Suppressor macrophage (primary cell): ENCODE measurements around the gene FHOD3.
A peak's percentile ranks its signal among the peaks of the same experiment; 100 is the strongest.
"Not testable (repeated sequence)": the region's sequence is repeated elsewhere in the genome, so short reads cannot be mapped to it uniquely, and the experiment has no call there.

ENCODE experiments used
- DNase-seq, 4 experiments: peaks; one replicate each; pipeline ENCODE4 v3.0.0-alpha.2; 2020 to 2022

The FHOD3 gene

GRCh38 chr18:36718705-36719328, 421.3 kb downstream of the FHOD3 start:
- DNase-seq, result no peak

DNA sequence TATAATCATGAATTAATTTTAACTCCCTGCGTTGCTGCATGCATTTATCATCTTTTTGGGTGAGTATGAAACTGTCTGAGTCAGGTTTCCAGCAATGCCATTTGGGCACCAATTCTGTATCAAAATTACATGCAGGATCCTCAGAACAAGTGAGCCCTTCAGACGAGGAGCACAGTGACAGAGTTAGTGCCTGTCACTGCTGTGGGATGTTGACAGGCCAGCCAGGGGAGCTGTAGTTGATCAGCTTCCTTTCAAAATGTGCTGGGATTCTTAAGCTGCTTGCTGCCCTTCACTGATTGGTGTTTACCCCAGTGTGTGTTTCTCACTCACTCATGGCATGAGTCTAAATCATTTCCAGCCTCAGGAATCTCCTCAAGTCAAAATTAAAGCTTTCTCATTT, 422.1 kb downstream of the FHOD3 start:
- no peak for DNase-seq

DNA sequence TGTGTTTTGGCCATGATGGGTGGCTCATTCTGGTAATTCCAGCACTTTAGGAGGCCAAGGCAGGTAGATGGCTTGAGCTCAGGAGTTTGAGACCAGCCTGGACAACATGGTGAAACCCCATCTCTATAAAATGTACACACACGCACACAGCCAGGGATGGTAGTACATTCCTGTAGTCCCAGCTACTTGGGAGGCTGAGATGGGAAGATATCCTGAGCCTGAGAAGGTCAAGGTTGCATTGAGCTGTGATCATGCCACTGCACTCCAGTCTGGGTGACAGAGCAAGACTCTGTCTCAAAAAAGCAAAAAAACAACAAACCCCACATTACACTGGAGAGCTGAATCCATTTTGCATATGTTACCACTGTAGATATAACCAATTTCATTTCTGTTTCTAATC, 423.8 kb downstream of the FHOD3 start:
- not testable (repeated sequence) for DNase-seq

DNA sequence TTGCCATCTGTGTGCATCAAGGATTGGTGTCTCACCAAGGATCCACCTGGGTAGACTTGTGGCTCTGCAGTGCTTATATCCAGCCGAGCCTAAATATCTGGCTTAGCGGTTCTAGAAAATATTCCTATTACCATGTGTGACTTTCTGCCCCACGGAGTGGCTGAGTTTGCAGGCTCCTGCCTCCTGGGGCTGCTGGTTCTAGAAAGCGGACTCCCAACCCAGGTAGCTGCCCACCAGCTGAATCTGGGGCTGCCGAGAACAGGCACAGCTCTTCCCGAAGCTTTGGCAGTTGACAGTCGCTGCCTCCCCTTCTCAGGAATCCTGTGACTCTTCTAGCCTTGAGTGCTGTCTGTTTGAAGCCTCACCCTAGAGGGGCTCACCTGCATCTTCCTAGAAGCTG, 426.7 kb downstream of the FHOD3 start:
- DNase-seq, result no peak

DNA sequence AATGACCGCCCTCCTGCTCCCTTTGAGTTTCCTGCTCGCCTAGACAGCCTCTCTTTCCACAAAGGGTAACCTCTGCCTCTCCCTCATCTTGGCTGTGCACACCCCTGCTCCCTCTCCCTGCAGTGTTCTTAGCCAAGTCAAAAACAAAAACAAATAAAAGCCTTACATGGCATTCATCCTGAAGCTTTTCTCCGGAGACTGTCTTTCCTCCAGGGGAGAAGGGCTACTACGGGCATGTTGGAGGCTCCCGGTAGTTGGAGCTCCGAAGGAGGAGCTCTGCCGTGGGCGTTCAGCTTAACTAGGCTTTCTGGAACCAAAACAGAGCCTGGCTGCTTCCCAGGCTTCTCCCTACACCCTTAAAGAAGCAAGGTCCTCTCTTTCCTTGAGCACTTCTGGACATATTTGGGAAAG, 427.1 kb downstream of the FHOD3 start:
- no peak for DNase-seq

DNA sequence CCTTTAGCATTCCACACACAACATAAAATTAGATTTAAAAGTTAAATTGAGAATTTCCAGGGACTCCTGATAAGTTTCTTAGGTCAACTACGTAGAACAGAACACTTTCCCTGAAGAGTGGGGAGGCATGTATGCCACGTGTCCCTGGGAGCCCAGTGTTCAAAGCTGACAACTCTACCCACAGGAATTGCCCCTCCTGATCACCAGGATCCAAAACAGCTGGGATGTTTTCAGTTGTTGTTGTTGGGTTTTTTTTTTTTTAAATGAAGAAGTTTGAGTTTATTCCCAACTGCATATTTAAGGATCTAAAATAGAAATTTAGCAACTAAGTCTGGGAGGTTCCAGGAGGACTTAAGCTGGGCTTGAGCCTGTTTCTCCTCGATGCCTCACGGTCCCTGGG, 430.8 kb downstream of the FHOD3 start:
- no peak for DNase-seq

DNA sequence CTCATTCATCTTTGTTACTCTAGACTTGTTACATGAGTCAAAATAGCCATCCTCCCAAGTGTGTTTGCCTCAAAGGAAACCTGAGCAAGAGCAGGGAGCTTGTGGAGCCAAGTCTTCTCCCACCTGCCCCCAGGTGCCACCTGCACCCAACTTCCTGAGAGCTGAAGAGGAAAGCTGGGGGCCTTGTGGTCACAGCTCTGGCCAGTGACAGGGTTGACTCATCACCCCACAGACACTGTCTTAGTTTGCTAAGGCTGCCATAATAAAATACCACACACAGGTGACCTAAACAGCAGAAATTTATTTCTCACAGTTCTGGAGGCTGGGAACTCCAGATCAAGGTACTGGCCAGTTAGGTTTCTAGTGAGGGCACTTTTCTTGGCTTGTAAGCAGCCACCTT, 431.7 kb downstream of the FHOD3 start:
- DNase-seq, result no peak

GRCh38 chr18:36732264-36732663, 434.8 kb downstream of the FHOD3 start:
- DNase-seq, result no peak

- DNase-seq, result no peak
Observed at GRCh38 chr18:36733150-36733549, 435.6 kb downstream of the FHOD3 start.

DNA sequence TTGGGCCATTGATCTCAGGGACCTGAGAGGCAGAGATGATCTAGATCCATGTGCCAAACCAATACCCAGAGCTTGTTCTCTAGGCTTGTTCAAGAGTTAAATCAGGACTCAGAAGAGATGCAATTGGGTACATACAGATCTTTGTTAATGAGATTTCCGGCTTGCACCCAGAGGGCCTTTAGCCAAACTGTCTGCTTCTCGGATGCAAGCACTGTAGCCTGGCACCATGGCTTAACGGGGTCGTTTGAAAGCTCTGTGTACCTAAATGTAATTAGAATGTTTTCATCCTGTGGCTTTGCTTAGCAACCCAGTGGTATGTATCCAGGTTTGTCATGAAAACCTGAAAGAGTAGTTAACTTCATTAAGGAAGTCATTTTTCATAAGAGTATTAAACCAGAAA, 437.1 kb downstream of the FHOD3 start:
- no peak for DNase-seq

DNA sequence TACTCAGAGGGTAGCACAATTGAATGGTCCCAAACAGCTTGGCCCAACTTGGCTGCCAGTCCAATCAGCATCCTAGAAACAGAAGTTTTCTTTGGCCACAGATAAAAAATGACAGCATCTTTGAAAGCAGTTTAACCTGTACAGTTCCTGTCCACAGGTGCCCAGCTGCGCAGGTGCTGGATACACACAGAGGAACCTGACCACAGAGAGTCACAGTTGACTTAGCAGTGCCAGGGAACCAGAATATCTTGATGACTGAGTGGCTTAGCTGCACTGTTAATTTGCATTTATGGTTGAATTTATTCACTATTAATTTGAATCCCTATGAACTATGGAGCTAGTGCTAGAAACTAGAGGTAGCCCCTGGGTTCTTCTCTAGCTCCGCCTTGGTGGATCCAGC, 437.6 kb downstream of the FHOD3 start:
- DNase-seq, result no peak

GRCh38 chr18:36736094-36736493, 438.6 kb downstream of the FHOD3 start:
- no peak for DNase-seq

- DNase-seq, result no peak
Observed at GRCh38 chr18:36737316-36737715, 439.8 kb downstream of the FHOD3 start.

DNA sequence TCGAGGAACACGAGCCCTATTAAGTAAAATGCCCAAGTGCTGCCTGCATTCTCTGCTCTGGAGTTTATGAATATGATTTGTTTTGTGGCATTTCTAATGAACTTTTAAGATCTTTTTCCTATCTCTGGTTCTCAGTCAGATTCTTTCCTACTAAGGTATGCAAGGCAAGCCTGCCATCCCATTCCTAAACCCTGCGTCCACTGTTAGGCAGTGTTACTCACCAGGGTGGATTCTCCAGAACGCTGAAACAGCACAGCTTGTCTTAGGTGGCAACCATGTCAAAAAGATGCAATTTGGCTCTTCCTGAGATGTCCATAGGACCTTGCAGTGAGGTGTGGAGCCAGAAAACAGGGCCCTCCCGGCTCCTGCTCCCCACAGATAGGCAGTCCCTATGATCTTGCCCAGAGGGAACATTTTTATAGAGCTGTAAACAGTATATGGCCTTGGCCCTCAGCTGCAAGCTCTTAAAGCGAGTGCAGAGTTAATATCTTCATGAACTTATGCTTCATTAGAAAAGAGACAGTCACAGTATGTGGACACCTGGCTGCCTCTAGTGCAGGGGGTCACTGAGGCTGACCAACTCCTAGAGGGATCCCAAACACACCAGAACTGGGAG, 446.9 kb downstream of the FHOD3 start:
- no peak for DNase-seq

DNA sequence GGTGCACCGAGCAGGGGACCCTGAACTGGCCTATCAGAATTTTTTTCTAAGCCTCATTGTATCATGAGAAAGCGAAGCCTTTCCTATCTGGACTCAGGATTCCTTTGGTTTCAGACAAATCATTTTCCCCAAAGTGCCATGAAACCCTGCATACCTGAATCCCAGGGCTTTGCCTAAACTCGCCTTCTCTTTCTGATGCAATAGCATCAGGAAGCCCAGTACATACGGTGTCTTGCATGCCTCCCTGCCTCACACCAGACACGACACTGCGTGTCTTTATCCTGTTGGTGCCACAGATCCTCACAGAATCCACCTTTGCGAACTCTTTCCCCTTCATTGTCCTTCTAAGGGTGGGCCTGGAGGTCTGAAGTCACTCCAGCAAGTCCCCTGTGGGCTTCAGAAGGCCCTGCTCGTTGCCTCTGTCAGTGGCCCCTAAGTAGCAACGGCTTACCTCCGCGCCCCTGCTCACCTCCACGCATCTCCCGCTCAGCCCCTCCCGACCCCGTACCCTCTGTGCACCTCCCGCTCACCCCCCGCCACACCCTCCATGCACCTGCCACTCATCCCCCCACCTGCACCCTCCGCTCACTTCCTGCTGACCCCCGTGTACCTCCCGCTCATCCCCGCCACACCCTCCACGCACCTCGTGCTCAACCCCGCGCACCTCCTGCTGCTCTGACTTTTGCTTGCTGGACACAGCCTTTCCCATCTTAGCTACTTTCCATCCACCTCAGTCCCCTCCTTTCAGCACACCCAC, 447.9 kb downstream of the FHOD3 start:
- no peak for DNase-seq

DNA sequence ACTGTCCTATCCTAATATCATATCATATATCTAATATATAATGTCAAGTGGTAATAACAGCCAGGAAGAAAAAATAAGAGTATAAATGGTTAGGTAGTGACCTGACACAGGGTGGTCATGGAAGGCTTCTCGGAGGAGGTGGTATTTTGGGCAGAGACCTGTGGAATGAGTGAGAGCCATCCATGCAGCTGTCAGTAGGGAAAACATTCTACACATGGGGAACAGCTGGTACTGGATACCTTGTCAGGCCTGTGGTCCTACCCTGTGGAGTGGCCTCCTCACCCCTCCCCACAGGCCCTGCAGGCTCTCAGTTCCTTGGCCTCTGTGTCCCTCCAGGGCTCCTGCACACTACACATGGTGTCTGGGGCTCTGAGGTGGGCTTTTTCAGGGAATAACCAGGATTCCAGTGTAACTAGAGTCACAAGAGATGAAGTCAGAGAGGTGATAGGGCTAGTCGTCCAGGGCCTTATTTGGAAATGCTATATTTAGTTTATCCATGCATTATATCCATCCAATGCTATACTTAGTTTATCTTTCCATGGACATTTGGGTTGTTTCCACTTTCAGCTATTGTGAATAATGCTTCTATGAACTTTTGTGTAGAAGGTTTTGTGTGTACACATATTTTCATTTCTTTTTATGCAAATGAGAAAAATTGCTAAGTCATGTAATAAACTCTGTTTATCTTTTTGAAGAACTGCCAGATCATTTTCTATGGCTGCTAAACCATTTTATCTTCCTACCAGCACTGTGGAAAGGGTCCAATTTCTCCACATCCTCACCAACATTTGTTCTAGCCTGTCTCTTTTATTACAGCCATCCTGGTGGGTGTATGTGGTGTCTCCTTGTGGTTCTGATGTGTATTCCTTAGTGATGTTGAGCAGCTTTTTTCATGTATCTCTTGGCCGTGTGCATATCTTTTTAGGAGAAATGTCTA, 455.7 kb downstream of the FHOD3 start:
- no peak for DNase-seq

DNA sequence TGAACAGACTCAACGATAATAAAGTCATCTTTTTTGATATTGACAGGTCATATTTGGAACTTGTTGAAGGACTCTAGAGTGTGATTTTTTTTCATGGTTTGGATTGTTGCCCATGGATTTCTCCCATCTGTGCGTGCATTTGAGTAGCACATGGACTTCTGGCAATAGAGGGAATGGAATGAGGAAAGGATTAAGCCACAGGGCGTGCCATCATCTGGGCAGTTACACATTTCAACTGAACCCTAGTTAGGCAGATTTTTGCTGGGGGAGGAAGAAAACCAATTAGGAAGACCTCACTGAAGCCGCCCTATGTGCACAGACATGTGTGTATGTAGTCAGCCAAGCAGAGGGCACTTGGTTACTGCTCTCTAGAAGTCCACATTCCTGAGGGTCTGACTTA, 458.7 kb downstream of the FHOD3 start:
- DNase-seq, result no peak

DNA sequence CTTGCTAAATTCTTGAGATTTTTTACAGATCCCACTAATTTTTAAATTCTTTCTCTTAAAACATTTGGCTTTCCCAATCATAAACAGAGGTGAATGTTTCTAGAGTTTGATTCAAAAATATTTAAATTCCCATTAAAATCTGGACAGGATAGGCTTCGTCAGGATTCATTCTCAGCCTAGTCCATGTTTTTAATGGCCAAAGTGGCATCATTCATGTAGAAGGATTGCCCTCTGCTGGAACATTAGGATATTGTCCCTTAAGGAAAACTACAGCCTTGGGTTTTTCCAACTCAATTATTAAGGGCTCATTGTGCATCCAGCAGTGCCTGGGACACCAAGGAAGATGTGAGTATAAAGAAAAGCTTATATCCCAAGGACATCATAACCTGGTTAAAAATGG, 459.6 kb downstream of the FHOD3 start:
- DNase-seq, result peak; percentile 16 to 35 (median 33)

- no peak for DNase-seq
Observed at GRCh38 chr18:36757991-36758390, 460.5 kb downstream of the FHOD3 start.

DNA sequence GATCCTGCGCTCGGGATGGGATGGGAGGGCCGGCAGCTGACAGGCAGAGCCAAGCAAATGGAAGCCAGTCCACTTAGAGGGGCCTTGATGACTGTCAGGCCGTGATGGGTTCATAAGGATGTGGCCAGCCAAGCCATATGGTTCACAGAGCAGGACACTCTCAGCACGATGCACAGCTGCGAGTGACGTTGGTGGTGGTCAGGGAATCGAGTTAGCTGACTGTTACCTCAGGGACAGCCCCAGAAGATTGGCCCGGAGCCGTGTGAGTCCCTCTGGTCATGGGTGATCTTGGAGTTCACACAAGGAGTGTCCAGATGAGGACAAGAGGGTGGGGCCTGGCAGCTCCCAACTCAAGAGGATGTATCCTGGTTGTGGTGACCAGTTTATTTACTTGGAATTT, 461.1 kb downstream of the FHOD3 start:
- no peak for DNase-seq

DNA sequence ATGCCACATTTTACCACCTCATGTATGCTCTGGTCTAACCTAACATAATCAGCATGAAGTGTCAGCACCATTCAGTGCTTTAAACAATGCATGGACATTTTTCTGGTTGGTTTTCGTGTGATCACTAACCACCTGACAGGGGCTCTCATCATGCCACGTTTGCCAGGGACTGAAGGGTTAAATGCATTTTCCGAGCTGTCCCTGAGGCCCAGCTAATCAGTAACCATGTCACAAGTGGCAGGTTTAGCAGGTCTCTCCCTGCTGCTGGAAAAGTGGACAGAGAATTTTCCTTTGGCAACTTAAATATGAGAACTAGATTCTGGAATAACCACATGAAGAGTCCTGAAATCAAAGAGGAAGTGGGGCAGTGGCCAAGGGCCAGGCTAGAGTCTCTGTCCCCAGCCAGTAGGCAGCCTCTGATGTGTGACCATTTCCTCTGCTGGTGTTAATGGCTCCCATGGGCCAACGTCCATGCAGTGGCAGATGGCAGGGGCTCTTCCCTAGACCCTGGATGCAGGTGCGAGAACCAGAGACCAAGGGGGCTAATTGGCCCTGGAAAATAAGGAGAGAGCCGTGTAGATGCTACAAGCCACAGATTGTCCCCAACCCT, 461.8 kb downstream of the FHOD3 start:
- DNase-seq, result no peak

DNA sequence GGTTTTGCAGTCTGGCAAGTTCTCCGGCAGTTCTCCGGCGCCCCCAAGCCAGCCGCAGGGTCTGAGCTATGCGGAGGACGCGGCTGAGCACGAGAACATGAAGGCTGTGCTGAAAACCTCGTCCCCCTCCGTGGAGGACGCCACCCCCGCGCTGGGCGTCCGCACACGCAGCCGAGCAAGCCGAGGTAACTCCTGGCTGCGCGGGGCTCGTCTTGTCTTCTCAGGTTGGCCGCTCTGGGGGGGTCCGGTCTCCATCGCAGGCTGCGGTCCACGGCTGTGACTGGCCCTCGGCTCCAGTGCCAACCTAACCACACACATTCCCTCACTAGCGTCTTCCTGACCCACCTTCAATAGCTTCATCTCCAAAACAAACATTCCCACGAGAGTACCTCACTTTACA, 463.1 kb downstream of the FHOD3 start:
- no peak for DNase-seq
